ENCODE data around the gene GPSM1.

GPSM1 gene

GRCh38 chr9:136338511-136338910 lies 11.2 kb downstream of the GPSM1 start:
- no peaks in the 10 kb centered on the region for H3K27me3 ChIP-seq (replicated peaks; ENCODE audit: control insufficient read depth, insufficient read depth, low read length)
- H3K9ac ChIP-seq (ENCODE audit: low read length) = no peak overlapping the region
- no peaks in the 10 kb centered on the region for H3K9me3 ChIP-seq (ENCODE audit: control insufficient read depth, low read length)
- H3K36me3 ChIP-seq (ENCODE audit: control insufficient read depth, insufficient read depth, low read length, severe bottlenecking) = peaks cover 6% of the 10 kb centered on the region
- no peaks in the 10 kb centered on the region for H3K4me1 ChIP-seq (ENCODE audit: control insufficient read depth, insufficient read depth, low read length)
- no peak overlapping the region for H3K4me3 ChIP-seq (ENCODE audit: low read length)
- DNase-seq (ENCODE audit: low read depth) = no peak

- Histone ChIP-seq H3K27me3 (replicated peaks; ENCODE audit: control insufficient read depth, insufficient read depth, low read length) (no peaks in the 10 kb centered on the region), H3K4me1 (ENCODE audit: control insufficient read depth, insufficient read depth, low read length) (no peaks in the 10 kb centered on the region), H3K9ac (ENCODE audit: low read length) (no peak overlapping the region), H3K9me3 (ENCODE audit: control insufficient read depth, low read length) (no peaks in the 10 kb centered on the region), H3K4me3 (ENCODE audit: low read length) (no peak overlapping the region), H3K36me3 (ENCODE audit: control insufficient read depth, insufficient read depth, low read length, severe bottlenecking) (peaks cover 6% of the 10 kb centered on the region)
- DNase-seq (ENCODE audit: low read depth) = peak; percentile 56
These were observed 12.0 kb downstream of the GPSM1 start for GRCh38 chr9:136339173-136339957.

GRCh38 chr9:136339958-136340310 lies 12.6 kb downstream of the GPSM1 start:
- H3K4me3 ChIP-seq (ENCODE audit: low read length) = no peak overlapping the region
- DNase-seq (ENCODE audit: low read depth) = no peak
- no peaks in the 10 kb centered on the region for H3K27me3 ChIP-seq (replicated peaks; ENCODE audit: control insufficient read depth, insufficient read depth, low read length)
- H3K4me1 ChIP-seq (ENCODE audit: control insufficient read depth, insufficient read depth, low read length) = peaks cover 4% of the 10 kb centered on the region
- peaks cover 6% of the 10 kb centered on the region for H3K36me3 ChIP-seq (ENCODE audit: control insufficient read depth, insufficient read depth, low read length, severe bottlenecking)
- no peaks in the 10 kb centered on the region for H3K9me3 ChIP-seq (ENCODE audit: control insufficient read depth, low read length)
- H3K9ac ChIP-seq (ENCODE audit: low read length) = no peak overlapping the region

GRCh38 chr9:136340356-136341041 lies 13.2 kb downstream of the GPSM1 start:
- Histone ChIP-seq H3K36me3 (ENCODE audit: control insufficient read depth, insufficient read depth, low read length, severe bottlenecking) (peaks cover 6% of the 10 kb centered on the region), H3K27me3 (replicated peaks; ENCODE audit: control insufficient read depth, insufficient read depth, low read length) (no peaks in the 10 kb centered on the region), H3K9ac (ENCODE audit: low read length) (no peak overlapping the region), H3K4me1 (ENCODE audit: control insufficient read depth, insufficient read depth, low read length) (peaks cover 10% of the 10 kb centered on the region), H3K4me3 (ENCODE audit: low read length) (no peak overlapping the region), H3K9me3 (ENCODE audit: control insufficient read depth, low read length) (no peaks in the 10 kb centered on the region)
- no peak for DNase-seq (ENCODE audit: low read depth)

- no peak for DNase-seq (ENCODE audit: low read depth)
- Histone ChIP-seq H3K9ac (ENCODE audit: low read length) (no peak overlapping the region), H3K4me1 (ENCODE audit: control insufficient read depth, insufficient read depth, low read length) (peaks cover 16% of the 10 kb centered on the region), H3K9me3 (ENCODE audit: control insufficient read depth, low read length) (no peaks in the 10 kb centered on the region), H3K27me3 (replicated peaks; ENCODE audit: control insufficient read depth, insufficient read depth, low read length) (no peaks in the 10 kb centered on the region), H3K4me3 (ENCODE audit: low read length) (no peak overlapping the region), H3K36me3 (ENCODE audit: control insufficient read depth, insufficient read depth, low read length, severe bottlenecking) (peaks cover 6% of the 10 kb centered on the region)
These were observed 13.8 kb downstream of the GPSM1 start for GRCh38 chr9:136341042-136341655.

GRCh38 chr9:136341769-136342168 lies 14.4 kb downstream of the GPSM1 start:
- Histone ChIP-seq H3K27me3 (replicated peaks; ENCODE audit: control insufficient read depth, insufficient read depth, low read length) (no peaks in the 10 kb centered on the region), H3K36me3 (ENCODE audit: control insufficient read depth, insufficient read depth, low read length, severe bottlenecking) (peaks cover 5% of the 10 kb centered on the region), H3K9me3 (ENCODE audit: control insufficient read depth, low read length) (no peaks in the 10 kb centered on the region), H3K9ac (ENCODE audit: low read length) (no peak overlapping the region), H3K4me3 (ENCODE audit: low read length) (no peak overlapping the region), H3K4me1 (ENCODE audit: control insufficient read depth, insufficient read depth, low read length) (peaks cover 22% of the 10 kb centered on the region)
- no peak for DNase-seq (ENCODE audit: low read depth)

- Histone ChIP-seq H3K4me1 (ENCODE audit: control insufficient read depth, insufficient read depth, low read length) (peaks cover 22% of the 10 kb centered on the region), H3K36me3 (ENCODE audit: control insufficient read depth, insufficient read depth, low read length, severe bottlenecking) (peaks cover 3% of the 10 kb centered on the region), H3K4me3 (ENCODE audit: low read length) (no peak overlapping the region), H3K9me3 (ENCODE audit: control insufficient read depth, low read length) (no peaks in the 10 kb centered on the region), H3K27me3 (replicated peaks; ENCODE audit: control insufficient read depth, insufficient read depth, low read length) (no peaks in the 10 kb centered on the region), H3K9ac (ENCODE audit: low read length) (no peak overlapping the region)
- peak; percentile 54 for DNase-seq (ENCODE audit: low read depth)
These were observed 15.1 kb downstream of the GPSM1 start for GRCh38 chr9:136342181-136343120.

- Histone ChIP-seq H3K4me1 (ENCODE audit: control insufficient read depth, insufficient read depth, low read length) (peaks cover 22% of the 10 kb centered on the region), H3K27me3 (replicated peaks; ENCODE audit: control insufficient read depth, insufficient read depth, low read length) (no peaks in the 10 kb centered on the region), H3K9ac (ENCODE audit: low read length) (no peak overlapping the region), H3K4me3 (ENCODE audit: low read length) (no peak overlapping the region), H3K9me3 (ENCODE audit: control insufficient read depth, low read length) (no peaks in the 10 kb centered on the region), H3K36me3 (ENCODE audit: control insufficient read depth, insufficient read depth, low read length, severe bottlenecking) (peaks cover 3% of the 10 kb centered on the region)
- no peak for DNase-seq (ENCODE audit: low read depth)
These were observed 16.0 kb downstream of the GPSM1 start for GRCh38 chr9:136343121-136343883.

GRCh38 chr9:136343884-136344269 lies 16.5 kb downstream of the GPSM1 start:
- H3K9ac ChIP-seq (ENCODE audit: low read length) = no peak overlapping the region
- H3K4me3 ChIP-seq (ENCODE audit: low read length) = no peak overlapping the region
- H3K9me3 ChIP-seq (ENCODE audit: control insufficient read depth, low read length) = no peaks in the 10 kb centered on the region
- DNase-seq (ENCODE audit: low read depth) = no peak
- peaks cover 22% of the 10 kb centered on the region for H3K4me1 ChIP-seq (ENCODE audit: control insufficient read depth, insufficient read depth, low read length)
- H3K27me3 ChIP-seq (replicated peaks; ENCODE audit: control insufficient read depth, insufficient read depth, low read length) = no peaks in the 10 kb centered on the region
- H3K36me3 ChIP-seq (ENCODE audit: control insufficient read depth, insufficient read depth, low read length, severe bottlenecking) = no peaks in the 10 kb centered on the region

GRCh38 chr9:136344544-136345280 lies 17.4 kb downstream of the GPSM1 start:
- Histone ChIP-seq H3K4me1 (ENCODE audit: control insufficient read depth, insufficient read depth, low read length) (peaks cover 22% of the 10 kb centered on the region), H3K4me3 (ENCODE audit: low read length) (peak overlapping the region; percentile 69), H3K9ac (ENCODE audit: low read length) (peak overlapping the region; percentile 74), H3K36me3 (ENCODE audit: control insufficient read depth, insufficient read depth, low read length, severe bottlenecking) (no peaks in the 10 kb centered on the region), H3K27me3 (replicated peaks; ENCODE audit: control insufficient read depth, insufficient read depth, low read length) (no peaks in the 10 kb centered on the region), H3K9me3 (ENCODE audit: control insufficient read depth, low read length) (no peaks in the 10 kb centered on the region)
- DNase-seq (ENCODE audit: low read depth) = no peak

Data from adipocyte (in vitro differentiated cells).